H1 (cell line): Measurements from ENCODE around the gene KIT. TPM values are rescaled to one million over a fixed set of nuclear protein-coding genes. Genes with fewer than 3 reads are reported as not detected.

Experiments
- CTBP2 ChIP-seq: IDR thresholded peaks from 2 replicates; pipeline ENCODE4 v1.7.0; 2011; ENCODE audit warnings: borderline replicate concordance, mild to moderate bottlenecking, moderate library complexity, mixed read lengths, low read length; ENCODE audit not compliant: insufficient read depth, insufficient read length
- SIX5 ChIP-seq: IDR thresholded peaks from 2 replicates; pipeline ENCODE4 v1.6.1; 2011; ENCODE audit warnings: mild to moderate bottlenecking, low read depth, low read length
- polyA plus RNA-seq, 7 experiments: library from polyadenylated mRNA; depleted of rRNA in 3 of 7; stranded (reverse) in 5 of 7; unstranded in 2 of 7; fragments of >200 nt in 5 of 7; fragments of 200-250 nt in 2 of 7; gene quantifications; 1 replicate in 5 of 7; 2 replicates in 1 of 7; 4 replicates in 1 of 7; pipeline versions ENCODE4 v1.2.1 to v1.2.3, GENCODE V29; 2011 to 2013; ENCODE audit warnings: missing spikeins in 2 of 7, mixed read lengths in 2 of 7
- total RNA-seq: library from RNA; stranded (reverse); fragmentation: NEBNext Ultra II Directional; extraction: Animal tissue kit (Norgen Biotek cat#: 25700); gene quantifications from 2 replicates; pipeline ENCODE4 v1.2.1, GENCODE V29; 2021
- TF ChIP-seq, protein P1 (sequence below): fragments of 300-600 bp; sonication (generic); IDR thresholded peaks from 2 replicates; pipeline ENCODE4 v1.7.1; 2012; ENCODE audit warnings: low read length, moderate library complexity, mild to moderate bottlenecking, inconsistent platforms; ENCODE audit not compliant: insufficient replicate concordance
- TF ChIP-seq, protein P2 (sequence below): IDR thresholded peaks from 2 replicates; pipeline ENCODE4 v1.6.1; 2011; ENCODE audit warnings: low read length, improper control_type of control experiment

Gene KIT
- total and polyA plus RNA-seq, 2 of the 8 experiments (the other 6 are each of a cell fraction or from before 2014, with no cell fraction given) = 14.4 to 24.8 TPM

DNA sequence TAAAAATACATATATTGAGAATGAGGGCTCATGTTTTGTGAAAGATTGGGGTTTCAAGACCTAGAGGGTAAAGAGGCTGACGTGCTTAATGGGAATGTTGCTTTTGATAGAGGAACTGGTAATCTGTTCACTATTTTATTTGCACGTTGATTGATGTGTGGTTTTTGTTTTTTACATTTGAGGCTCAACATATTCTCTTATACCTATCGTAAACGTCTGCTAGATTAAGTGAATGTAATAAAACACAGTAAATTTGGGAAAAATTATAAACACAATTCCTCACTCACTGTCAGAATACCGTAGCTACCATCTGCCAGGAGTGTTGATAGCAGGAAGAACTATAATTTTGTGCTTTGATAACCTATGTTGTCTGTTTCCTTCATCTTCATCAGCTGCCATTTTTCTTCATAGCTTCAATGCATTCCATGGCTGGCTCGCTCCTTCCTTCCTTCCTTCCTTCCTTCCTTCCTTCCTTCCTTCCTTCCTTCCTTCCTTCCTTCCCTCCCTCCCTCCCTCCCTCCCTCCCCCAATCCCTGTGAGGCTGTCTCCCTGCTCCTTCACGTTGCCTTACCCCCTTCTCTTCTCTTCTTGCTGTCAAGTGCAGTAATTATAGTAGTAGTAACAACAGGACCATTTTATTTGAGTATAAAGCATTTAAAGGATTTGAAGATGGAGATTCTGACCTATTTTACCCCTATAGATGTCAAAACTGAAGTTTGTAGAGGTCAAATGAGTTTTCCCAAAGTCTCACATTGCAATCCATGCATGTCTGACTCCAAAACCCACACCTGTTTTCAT, 20.3 kb downstream of the KIT start (continued):
- TF ChIP-seq, protein P1, sequence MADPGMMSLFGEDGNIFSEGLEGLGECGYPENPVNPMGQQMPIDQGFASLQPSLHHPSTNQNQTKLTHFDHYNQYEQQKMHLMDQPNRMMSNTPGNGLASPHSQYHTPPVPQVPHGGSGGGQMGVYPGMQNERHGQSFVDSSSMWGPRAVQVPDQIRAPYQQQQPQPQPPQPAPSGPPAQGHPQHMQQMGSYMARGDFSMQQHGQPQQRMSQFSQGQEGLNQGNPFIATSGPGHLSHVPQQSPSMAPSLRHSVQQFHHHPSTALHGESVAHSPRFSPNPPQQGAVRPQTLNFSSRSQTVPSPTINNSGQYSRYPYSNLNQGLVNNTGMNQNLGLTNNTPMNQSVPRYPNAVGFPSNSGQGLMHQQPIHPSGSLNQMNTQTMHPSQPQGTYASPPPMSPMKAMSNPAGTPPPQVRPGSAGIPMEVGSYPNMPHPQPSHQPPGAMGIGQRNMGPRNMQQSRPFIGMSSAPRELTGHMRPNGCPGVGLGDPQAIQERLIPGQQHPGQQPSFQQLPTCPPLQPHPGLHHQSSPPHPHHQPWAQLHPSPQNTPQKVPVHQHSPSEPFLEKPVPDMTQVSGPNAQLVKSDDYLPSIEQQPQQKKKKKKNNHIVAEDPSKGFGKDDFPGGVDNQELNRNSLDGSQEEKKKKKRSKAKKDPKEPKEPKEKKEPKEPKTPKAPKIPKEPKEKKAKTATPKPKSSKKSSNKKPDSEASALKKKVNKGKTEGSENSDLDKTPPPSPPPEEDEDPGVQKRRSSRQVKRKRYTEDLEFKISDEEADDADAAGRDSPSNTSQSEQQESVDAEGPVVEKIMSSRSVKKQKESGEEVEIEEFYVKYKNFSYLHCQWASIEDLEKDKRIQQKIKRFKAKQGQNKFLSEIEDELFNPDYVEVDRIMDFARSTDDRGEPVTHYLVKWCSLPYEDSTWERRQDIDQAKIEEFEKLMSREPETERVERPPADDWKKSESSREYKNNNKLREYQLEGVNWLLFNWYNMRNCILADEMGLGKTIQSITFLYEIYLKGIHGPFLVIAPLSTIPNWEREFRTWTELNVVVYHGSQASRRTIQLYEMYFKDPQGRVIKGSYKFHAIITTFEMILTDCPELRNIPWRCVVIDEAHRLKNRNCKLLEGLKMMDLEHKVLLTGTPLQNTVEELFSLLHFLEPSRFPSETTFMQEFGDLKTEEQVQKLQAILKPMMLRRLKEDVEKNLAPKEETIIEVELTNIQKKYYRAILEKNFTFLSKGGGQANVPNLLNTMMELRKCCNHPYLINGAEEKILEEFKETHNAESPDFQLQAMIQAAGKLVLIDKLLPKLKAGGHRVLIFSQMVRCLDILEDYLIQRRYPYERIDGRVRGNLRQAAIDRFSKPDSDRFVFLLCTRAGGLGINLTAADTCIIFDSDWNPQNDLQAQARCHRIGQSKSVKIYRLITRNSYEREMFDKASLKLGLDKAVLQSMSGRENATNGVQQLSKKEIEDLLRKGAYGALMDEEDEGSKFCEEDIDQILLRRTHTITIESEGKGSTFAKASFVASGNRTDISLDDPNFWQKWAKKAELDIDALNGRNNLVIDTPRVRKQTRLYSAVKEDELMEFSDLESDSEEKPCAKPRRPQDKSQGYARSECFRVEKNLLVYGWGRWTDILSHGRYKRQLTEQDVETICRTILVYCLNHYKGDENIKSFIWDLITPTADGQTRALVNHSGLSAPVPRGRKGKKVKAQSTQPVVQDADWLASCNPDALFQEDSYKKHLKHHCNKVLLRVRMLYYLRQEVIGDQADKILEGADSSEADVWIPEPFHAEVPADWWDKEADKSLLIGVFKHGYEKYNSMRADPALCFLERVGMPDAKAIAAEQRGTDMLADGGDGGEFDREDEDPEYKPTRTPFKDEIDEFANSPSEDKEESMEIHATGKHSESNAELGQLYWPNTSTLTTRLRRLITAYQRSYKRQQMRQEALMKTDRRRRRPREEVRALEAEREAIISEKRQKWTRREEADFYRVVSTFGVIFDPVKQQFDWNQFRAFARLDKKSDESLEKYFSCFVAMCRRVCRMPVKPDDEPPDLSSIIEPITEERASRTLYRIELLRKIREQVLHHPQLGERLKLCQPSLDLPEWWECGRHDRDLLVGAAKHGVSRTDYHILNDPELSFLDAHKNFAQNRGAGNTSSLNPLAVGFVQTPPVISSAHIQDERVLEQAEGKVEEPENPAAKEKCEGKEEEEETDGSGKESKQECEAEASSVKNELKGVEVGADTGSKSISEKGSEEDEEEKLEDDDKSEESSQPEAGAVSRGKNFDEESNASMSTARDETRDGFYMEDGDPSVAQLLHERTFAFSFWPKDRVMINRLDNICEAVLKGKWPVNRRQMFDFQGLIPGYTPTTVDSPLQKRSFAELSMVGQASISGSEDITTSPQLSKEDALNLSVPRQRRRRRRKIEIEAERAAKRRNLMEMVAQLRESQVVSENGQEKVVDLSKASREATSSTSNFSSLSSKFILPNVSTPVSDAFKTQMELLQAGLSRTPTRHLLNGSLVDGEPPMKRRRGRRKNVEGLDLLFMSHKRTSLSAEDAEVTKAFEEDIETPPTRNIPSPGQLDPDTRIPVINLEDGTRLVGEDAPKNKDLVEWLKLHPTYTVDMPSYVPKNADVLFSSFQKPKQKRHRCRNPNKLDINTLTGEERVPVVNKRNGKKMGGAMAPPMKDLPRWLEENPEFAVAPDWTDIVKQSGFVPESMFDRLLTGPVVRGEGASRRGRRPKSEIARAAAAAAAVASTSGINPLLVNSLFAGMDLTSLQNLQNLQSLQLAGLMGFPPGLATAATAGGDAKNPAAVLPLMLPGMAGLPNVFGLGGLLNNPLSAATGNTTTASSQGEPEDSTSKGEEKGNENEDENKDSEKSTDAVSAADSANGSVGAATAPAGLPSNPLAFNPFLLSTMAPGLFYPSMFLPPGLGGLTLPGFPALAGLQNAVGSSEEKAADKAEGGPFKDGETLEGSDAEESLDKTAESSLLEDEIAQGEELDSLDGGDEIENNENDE = no peak
- TF ChIP-seq CTBP2 = no peak
- TF ChIP-seq, protein P2, sequence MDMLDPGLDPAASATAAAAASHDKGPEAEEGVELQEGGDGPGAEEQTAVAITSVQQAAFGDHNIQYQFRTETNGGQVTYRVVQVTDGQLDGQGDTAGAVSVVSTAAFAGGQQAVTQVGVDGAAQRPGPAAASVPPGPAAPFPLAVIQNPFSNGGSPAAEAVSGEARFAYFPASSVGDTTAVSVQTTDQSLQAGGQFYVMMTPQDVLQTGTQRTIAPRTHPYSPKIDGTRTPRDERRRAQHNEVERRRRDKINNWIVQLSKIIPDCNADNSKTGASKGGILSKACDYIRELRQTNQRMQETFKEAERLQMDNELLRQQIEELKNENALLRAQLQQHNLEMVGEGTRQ = no peak
- TF ChIP-seq SIX5 = no peak
- TF ChIP-seq, all 59 proteins: peak for 0
